Measurements from ENCODE around the gene ZNF385D.
A peak's percentile ranks its signal among the peaks of the same experiment; 100 is the strongest.

ZNF385D gene

DNA sequence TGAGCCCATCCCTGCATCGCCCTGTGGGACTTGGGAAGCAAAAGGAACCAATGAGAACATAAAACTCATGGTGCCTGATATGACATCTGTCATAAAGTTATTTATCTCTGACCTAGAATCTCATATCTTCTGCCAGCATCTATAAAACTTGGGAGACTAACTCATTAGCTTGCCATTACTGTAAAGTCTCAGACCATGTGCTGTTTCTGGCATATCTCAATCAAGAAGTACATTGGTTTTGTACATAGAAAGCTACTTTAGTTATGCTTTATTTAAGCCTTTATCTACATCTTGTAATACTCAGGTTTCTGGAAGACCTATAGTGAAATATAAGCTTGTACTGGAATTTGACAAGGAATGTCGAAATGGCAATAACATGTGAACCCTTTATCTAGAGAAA lies 112.5 kb downstream of the ZNF385D start:
- in situ Hi-C loops (cut with MboI; ENCODE audit: low pct_unique_long_range_greater_than_20kb, low sequenced_read_pairs): no loop called here
- DNase-seq: no peak

DNA sequence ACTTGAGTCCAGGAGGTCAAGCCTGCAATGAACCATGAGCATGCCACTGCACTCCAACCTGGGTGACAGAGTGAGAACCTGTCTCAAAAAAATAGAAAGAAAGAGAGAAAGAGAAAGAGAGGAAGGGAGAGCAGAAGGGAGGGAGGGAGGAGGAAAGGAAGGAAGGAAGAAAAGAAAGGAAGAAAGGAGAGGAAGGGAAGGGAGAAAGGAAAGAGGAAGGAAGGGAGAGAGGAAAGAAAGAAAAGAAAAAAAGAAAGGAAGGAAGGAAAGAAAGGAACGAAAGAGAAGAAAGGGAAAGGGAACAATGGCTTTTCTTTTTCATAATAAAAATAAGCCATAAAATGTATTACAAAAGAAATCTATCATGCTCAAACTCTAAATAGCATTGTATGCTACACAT lies 116.9 kb downstream of the ZNF385D start:
- in situ Hi-C loops (cut with MboI; ENCODE audit: low pct_unique_long_range_greater_than_20kb, low sequenced_read_pairs): no loop called here
- DNase-seq: no peak

DNA sequence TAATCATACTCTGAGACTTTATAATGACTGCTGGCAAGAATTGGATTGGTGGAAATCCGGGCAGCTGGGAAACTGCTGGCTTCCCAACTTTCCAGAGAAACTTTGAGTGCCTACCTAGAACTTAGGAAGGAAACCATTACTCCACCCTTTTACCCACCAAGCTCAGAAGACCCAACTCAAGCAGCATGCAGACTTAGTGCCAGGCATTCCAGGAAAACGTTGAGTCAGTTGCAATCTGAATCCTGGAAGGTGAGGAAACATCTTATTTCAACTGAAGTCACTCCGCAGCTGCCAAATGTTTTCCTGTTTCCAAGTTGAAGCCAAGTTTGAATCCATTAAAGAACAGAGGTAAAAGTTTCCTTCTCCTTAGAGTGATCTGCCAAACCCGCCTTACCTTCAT lies 126.5 kb downstream of the ZNF385D start:
- in situ Hi-C loops (cut with MboI; ENCODE audit: low pct_unique_long_range_greater_than_20kb, low sequenced_read_pairs): no loop called here
- no peak for DNase-seq

DNA sequence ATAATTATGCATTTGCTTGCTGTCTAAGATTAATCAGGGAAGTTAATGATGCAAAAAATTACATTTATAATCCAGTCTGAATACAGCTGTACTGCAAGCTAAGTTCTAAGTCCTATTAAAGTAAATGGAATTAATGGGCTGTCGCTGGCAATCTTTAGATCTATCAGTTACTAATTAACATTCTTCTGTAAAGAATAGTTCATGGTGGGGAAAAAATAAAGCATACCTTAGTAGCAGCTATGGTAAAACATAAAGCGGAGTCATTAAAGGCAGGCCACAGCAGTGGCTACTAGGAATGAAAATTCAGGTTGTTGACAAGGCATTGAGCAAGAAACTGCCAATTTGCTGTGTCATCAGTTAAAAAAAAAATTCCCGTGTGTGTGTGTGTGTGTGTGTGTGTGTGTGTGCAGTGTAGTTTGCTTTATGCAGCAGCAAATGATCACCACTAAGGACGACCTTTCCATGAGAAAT lies 129.8 kb downstream of the ZNF385D start:
- in situ Hi-C loops (cut with MboI; ENCODE audit: low pct_unique_long_range_greater_than_20kb, low sequenced_read_pairs): no loop called here
- DNase-seq: no peak

DNA sequence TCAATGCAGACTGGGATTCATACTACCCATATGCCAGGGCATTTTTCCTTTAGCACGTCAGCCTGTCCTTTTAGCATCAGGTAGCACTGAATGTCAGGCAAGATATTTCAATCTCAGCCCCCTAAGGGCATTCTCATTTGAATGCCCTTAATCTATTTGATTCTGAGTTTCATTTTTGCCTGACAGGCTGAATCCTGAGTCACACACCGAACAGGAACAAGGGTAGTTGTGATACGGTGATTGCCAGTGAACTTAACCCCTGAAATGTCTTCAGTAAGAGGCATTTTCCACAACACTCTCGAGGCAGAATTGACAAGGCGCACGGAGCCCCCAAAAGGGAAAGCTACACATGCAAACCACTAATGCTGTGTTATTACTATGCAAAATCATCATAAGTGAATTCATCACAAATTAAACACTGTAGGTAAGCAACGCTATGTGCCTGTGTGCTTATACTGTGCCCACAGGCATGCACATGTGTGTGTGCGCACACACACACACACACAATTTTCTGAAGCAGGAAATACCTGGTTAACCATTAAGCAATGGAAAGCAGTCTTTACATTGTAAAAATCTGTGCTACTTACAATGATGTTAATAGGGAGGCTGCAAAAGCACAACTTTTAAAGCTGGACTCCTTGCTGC lies 130.4 kb downstream of the ZNF385D start:
- no peak for DNase-seq
- in situ Hi-C loops (cut with MboI; ENCODE audit: low pct_unique_long_range_greater_than_20kb, low sequenced_read_pairs): no loop called here

DNA sequence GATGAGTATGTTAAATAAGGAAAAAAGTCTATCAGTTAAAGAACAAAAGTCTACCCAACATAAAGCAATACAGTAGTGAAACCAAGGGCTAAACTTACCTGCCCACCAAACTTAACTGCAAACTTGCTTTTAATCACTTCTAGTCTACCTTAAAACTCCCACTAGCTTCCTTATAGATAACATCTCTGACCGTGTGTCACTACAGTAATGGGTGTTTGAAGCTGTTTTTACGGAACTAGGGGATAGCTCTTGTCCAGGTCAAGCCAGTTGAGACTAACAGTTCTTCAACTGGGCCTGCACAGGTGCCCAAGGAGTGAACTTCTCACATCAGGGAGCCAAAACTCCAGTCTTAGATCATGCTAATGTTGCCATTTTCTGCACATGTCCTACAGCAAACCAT lies 132.3 kb downstream of the ZNF385D start:
- in situ Hi-C loops (cut with MboI; ENCODE audit: low pct_unique_long_range_greater_than_20kb, low sequenced_read_pairs): no loop called here
- DNase-seq: no peak

DNA sequence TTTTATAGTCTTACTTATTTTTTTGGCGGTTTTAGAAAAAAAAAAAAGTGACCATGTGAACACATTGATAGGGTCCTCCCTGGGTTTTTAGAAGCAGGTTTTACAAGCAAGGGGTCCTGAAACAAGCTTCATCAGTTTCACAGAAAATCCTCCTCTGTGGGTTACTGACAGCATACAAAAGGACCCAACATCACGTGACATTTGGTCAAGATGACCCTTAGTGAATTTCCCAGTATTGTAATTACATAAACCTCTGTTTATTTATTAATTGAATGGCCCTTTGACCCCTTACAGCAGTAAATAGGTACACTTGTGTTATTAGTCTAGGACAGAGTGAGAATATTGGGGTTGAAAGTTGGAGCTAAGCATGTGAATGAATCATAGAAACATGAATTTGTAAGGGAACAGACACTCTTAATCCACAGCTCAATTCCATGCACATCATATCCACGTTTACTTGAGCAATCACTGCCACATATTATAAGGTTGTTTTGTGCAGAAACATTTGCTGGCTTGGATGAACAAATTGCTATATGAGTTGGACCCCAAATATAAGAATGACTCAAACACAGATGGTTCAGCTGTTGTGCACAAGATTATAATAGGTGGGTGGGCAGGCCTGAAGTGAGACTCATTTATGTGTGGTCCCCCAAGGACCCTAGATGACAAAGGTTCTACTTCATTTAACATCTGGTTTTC lies 137.5 kb downstream of the ZNF385D start:
- in situ Hi-C loops (cut with MboI; ENCODE audit: low pct_unique_long_range_greater_than_20kb, low sequenced_read_pairs): no loop called here
- DNase-seq: no peak

DNA sequence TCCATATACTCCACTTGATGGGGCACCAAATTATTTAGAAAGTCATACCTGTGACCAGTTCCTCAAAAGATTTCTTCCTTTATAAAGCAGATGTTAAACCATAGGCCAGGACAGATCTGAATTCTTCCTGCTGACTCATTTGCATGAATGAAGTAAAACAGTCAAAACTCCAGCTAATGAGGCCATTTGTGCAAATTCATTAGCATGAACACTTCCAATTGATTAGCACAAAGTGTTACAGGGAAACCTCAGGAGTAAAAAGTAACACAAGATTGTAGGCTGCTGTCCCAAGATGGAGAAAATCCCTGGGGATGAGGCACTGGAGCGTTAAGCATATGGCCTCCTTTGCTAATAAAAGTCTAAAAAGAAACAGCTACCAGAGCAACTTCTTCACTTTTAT lies 149.8 kb downstream of the ZNF385D start:
- in situ Hi-C loops (cut with MboI; ENCODE audit: low pct_unique_long_range_greater_than_20kb, low sequenced_read_pairs): no loop called here
- DNase-seq: no peak

DNA sequence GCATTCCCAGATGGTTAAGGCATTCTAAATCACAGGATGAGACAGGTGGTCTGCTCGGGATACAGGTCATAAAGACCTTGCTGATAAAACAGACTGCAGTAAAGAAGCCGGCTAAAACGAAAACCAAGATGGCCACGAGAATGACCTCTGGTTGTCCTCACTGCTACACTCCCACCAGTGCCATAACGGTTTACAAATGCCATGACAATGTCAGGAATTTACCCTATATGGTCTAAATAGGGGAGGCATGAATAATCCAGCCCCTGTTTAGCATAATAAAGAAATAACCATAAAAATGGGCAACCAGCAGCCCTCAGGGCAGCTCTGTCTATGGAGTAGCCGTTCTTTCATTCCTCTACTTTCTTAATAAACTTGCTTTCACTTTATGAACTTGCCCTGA lies 151.1 kb downstream of the ZNF385D start:
- no peak for DNase-seq
- in situ Hi-C loops (cut with MboI; ENCODE audit: low pct_unique_long_range_greater_than_20kb, low sequenced_read_pairs): no loop called here

DNA sequence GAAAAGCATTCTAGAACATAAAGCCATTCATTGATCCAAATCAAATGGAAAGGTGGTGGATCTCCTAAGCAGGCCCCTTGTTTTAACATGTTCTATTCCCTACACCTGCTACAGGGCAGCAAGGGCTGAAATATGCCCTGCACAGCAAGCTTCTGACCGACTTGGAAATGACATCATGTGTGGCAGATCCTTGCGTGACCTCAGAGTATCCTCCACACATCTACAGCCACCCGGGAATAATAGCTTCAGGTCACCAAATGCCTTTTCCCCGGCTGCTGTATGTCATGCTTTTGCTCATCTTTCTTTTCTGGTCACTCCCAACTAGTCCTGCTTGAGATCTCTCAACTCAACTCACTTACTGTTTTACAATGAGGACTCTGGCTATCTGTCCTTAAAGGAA lies 158.2 kb downstream of the ZNF385D start:
- DNase-seq: no peak

DNA sequence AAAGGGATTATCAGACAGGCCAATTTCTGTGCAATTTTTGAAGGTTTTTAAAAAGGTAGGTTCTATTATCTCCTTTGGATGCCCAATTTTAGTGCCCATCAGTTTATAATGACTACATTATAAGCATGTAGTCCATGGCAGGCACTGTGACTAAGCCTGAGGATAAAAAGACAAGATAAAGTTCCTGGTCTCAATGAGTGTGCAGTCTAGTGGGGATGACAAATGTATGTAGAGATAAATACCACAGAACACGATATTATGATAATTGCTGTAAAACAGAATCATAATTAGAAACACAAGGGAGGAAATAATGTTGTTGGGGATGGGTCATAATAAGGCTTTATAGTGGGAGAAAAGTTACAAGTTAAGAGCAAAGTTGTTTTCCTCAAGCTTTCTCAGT lies 163.1 kb downstream of the ZNF385D start:
- in situ Hi-C loops (cut with MboI; ENCODE audit: low pct_unique_long_range_greater_than_20kb, low sequenced_read_pairs): no loop called here
- DNase-seq: no peak

More for the DNA sequence above, 158.2 kb downstream of the ZNF385D start:
- in situ Hi-C loops (cut with MboI; ENCODE audit: low pct_unique_long_range_greater_than_20kb, low sequenced_read_pairs): no loop called here

DNA sequence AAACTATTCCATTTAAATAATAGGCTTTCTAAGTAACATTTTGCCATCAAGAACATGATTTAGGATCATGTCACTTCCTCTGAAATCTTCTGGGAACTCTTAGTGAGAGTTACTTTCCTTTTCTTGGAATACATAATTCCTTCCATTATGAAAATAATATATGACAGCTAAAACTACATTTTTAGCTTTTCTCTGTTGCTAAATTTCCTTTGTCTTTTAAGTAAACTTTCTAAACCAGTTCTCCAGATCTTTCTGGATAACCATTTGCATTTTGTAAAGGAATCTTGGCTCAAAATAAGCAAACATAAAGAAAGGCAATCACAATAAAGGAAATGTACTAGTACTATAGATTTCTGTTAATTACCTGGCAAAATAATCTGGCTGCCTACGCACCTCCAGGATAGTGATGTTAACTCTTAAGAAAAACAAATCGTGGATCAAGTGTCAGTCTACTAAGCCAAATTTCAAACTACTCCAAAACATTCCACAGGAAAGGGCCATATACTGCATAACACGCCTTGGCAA lies 165.7 kb downstream of the ZNF385D start:
- DNase-seq: no peak
- in situ Hi-C loops (cut with MboI; ENCODE audit: low pct_unique_long_range_greater_than_20kb, low sequenced_read_pairs): no loop called here

DNA sequence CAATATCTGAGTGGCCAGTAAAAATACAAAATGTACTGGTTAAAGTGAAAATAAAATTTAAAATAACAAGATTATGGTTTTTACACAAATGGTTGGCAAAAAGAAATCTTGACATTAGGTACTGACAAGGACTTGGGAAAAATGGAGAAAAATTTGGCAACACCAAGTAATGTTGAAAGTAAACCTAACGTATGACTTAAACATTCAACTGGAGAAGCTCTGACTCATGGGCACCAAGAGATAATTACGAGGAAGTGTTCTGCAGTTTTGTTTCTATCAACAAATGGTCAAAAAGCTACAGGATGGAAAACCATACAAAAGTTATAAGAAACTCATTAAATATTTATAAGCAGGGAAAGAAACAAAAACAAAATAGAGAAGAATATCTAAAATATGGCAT lies 177.7 kb downstream of the ZNF385D start:
- in situ Hi-C loops (cut with MboI; ENCODE audit: low pct_unique_long_range_greater_than_20kb, low sequenced_read_pairs): no loop called here
- no peak for DNase-seq

DNA sequence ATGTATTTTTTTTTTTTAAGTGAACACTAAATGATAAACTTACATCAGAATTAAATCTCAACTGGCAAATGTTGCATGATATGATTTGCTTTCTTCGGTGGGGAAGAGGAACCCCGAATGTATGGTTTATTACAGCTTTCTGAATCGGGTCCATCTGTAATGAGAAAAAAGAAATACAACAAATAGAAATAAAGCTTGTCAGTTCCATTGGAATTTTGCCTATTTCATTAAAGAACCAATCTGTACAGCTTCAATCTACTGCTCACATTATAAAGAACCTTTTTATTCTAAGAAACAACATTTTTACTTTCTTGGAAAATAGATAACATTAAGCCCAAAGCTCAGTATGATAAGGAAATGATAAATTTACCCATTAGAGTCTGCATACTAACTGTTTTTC lies 186.5 kb downstream of the ZNF385D start:
- no peak for DNase-seq
- in situ Hi-C loops (cut with MboI; ENCODE audit: low pct_unique_long_range_greater_than_20kb, low sequenced_read_pairs): no loop called here

DNA sequence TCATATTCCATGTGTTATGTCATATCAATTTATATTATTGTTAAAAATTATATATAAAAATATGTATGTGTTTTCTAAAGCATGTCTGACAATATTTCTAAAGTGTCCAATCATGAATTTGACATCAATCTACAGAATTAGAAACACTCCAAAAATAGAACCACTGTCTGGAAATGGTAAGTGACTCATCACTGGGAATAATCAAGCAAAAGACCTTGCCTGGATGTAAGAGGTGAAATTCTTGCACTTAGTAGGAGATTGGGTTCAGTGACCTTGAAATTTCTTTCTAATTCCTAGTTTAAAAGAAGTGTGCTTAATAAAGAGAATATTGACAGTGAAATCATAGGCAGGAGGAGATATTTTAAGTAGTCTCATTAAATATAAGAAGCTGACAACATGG lies 188.8 kb downstream of the ZNF385D start:
- in situ Hi-C loops (cut with MboI; ENCODE audit: low pct_unique_long_range_greater_than_20kb, low sequenced_read_pairs): no loop called here
- no peak for DNase-seq

DNA sequence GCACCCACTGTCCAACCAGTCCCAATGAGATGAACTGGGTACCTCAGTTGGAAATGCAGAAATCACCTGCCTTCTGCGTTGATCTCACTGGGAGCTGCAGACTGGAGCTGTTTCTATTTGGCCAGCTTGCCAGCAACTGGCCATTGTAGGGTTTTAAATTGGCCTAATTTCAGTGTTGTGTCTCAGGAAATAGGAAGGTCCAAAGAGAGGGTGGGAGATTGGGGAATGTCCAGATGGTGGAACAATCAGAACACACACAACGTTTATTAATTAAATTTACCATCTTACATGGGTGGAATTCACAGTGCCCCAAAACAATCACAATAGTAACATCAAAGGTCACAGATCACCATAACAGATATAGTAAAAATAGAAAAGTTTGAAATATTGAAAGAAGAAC lies 189.5 kb downstream of the ZNF385D start:
- in situ Hi-C loops (cut with MboI; ENCODE audit: low pct_unique_long_range_greater_than_20kb, low sequenced_read_pairs): no loop called here
- DNase-seq: no peak

DNA sequence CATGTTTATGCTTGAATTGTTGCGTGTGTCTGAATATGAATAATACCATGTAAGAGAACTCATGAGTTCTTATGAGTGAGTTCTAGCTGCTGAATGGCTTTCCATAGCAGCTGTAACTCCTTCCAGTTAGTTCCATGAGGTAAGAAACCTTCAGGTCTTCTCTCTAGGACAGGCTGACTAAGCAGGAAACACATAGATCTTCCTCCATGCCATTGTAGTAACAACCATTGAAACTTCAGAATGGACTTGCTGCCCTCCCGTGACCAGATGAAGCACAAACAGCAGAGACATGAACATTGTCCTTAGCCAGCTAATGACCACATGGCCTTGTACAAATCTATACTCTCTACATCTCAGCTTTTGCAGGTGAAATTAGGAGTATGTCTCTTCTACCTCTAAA lies 200.0 kb downstream of the ZNF385D start:
- in situ Hi-C loops (cut with MboI; ENCODE audit: low pct_unique_long_range_greater_than_20kb, low sequenced_read_pairs): no loop called here
- peak; percentile 1 for DNase-seq

DNA sequence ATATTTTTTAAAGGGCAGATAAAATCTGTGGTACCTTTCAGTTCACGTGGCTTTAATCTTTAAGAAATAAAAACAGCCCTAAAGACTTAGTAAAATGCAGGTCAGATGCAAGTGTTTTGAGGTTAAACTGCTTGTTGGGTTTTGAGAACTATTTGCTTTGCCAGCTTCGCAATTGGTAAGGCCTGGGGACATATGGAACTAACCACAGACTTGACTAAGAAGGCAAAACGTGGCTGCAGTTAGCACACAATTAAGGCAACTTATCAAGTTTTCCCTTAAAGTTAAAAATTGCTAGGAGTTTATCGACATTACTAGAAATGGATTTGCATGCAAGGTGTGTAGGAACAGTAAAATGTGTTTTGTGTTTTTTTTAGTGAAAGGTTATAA lies 206.9 kb downstream of the ZNF385D start:
- no peak for DNase-seq
- in situ Hi-C loops (cut with MboI; ENCODE audit: low pct_unique_long_range_greater_than_20kb, low sequenced_read_pairs): no loop called here

DNA sequence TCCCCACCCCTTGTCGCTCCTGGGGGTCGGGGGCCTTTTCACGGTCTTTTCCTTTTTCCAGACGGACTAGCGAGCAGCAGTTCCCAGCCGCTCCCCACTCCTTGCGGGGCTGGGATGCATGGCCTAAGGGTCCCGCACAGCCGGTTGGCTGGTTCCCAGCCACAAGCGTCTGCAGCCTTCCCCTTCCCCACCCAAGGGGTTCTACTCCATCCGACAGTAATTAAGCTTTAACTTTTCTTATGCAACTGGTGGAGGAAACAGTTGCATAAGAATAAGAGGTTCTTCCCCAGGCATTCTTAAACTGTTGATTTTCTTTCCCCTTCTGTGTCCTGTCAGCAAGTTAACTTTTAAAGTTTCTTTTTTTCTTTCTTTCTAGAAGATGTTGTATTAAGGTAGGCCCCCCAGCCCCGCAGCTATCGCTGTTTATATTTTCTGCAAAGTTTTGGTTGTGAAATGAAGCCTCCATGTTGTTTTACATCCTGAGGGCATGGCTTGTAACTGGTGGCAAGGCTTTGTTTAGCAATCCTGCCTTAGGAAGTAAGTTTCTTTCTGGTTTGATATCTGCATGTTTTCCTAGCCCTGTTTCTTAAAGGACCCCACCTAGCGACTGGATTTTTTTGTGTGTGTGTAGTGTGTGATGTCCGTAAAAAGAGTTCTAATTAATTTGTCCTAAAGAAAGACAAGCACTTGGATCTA lies 207.5 kb downstream of the ZNF385D start:
- no peak for DNase-seq
- in situ Hi-C loops (cut with MboI; ENCODE audit: low pct_unique_long_range_greater_than_20kb, low sequenced_read_pairs): no loop called here

DNA sequence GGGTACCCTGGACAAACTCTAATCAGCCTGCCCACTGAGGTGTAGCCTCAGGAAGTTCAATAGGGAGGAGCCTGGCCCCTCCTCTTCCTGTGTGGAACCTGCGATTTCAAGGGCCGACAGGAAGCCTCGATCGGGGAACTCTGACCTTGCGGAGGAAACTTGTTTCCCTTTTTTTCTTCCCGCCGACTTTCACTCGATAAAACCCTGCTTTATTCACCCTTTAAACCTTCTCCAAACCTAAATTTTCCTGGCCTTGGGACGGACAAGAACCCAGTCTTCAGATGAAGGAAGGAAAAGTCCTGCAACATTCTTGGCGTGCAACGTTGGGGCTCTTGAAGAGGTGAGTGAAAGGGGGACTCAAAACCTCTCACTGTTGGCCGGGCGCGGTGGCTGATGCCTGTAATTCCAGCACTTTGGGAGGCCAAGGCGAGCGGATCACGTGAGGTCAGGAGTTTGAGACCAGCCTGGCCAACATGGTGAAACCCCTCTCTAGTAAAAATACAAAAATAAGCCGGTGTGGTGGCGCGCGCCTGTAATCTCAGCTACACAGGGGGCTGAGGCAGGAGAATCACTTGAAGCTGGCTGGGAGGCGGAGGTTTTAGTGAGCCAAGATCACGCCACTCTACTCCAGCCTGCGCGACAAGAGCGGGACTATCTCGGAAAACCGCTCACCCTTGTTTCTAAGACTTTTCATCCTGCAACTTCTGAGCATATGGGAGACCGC lies 208.2 kb downstream of the ZNF385D start:
- in situ Hi-C loops (cut with MboI; ENCODE audit: low pct_unique_long_range_greater_than_20kb, low sequenced_read_pairs): no loop called here
- DNase-seq: no peak
